Endothelial cell (in vitro differentiated cells): ENCODE measurements around the gene ALKBH2. TPM values are rescaled to one million over a fixed set of nuclear protein-coding genes. Genes with fewer than 3 reads are reported as not detected.
"Not testable (repeated sequence)": the region's sequence is repeated elsewhere in the genome, so short reads cannot be mapped to it uniquely, and the experiment has no call there.

Experiments used
- DNase-seq: peaks from one replicate; pipeline ENCODE4 v3.0.0; 2021; ENCODE audit warnings: low spot score
- H3K27ac Mint-ChIP-seq: one replicate; pipeline ENCODE4 v1.8.0; 2021; ENCODE audit warnings: mixed read lengths, inconsistent platforms; ENCODE audit not compliant: unreplicated experiment
- H3K27me3 Mint-ChIP-seq: one replicate; pipeline ENCODE4 v1.8.0; 2021; ENCODE audit warnings: mild to moderate bottlenecking, moderate library complexity, mixed read lengths, inconsistent platforms; ENCODE audit not compliant: unreplicated experiment
- H3K36me3 Mint-ChIP-seq: one replicate; pipeline ENCODE4 v1.8.0; 2021; ENCODE audit warnings: mild to moderate bottlenecking, low read depth, mixed read lengths, inconsistent platforms; ENCODE audit not compliant: unreplicated experiment
- H3K4me1 Mint-ChIP-seq: one replicate; pipeline ENCODE4 v1.8.0; 2021; ENCODE audit warnings: mild to moderate bottlenecking, mixed read lengths, inconsistent platforms; ENCODE audit not compliant: unreplicated experiment
- H3K4me3 Mint-ChIP-seq: one replicate; pipeline ENCODE4 v1.8.0; 2021; ENCODE audit warnings: mild to moderate bottlenecking, mixed read lengths, inconsistent platforms; ENCODE audit not compliant: unreplicated experiment
- H3K9me3 Mint-ChIP-seq: one replicate; pipeline ENCODE4 v1.8.0; 2021; ENCODE audit warnings: mixed read lengths, inconsistent platforms; ENCODE audit not compliant: unreplicated experiment
- total RNA-seq: library from RNA; stranded (reverse); fragmentation: NEBNext Ultra II Directional; extraction: Animal tissue kit (Norgen Biotek cat#: 25700); gene quantifications from one replicate; pipeline ENCODE4 v1.2.1, GENCODE V29; 2021; ENCODE audit not compliant: unreplicated experiment
- TF ChIP-seq, protein P1 (sequence below): fragments of 200-600 bp; sonication (generic); IDR thresholded peaks from one replicate; pipeline ENCODE4 v1.5.0; 2021; ENCODE audit warnings: antibody characterized with exemption; ENCODE audit not compliant: unreplicated experiment

ALKBH2 gene
- total RNA-seq, 1 donor from 2014 or later, result 10.4 TPM

DNA sequence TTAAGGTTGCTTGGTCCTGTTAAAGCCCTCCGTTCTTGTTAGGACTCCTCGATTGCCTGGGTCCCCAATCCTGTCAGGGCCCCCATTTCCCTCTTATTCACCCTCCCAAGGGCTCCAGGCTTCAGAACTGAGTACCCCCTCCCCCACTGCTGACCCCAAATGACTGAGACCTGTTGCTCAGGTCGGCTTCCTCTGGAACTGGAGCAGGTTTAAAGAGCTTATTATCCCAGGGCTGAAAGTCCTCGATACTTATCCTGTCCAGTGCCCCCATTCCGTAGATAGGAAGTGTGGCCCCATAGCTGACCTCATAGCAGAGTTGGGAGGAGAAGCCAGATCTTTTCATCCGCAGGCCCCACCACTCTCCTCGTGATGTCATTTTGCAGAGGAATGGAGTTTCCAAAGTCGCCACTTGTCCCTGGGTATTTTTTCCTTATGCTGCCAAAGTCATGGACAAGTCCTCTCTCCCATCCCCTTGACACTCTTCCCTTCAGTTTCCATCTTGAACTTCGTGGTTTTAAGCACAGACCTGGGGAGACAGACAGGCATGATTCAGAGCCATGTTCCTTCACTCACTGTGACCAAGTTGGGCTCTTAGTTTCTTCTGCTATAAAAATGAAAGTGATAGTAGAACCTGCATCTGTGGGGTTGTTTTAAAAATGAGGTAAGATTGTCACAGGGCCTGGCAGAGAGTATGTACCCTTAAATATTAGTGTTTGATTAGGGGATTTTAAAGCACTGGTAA, 39.7 kb downstream of the ALKBH2 start:
- Mint-ChIP-seq H3K27ac (peak overlapping the region; percentile 64), H3K9me3 (no peaks in the 10 kb centered on the region), H3K4me1 (peaks cover 16% of the 10 kb centered on the region), H3K27me3 (peaks cover 6% of the 10 kb centered on the region), H3K36me3 (peaks cover under 1% of the 10 kb centered on the region), H3K4me3 (peak overlapping the region; percentile 98)
- TF ChIP-seq, protein P1, sequence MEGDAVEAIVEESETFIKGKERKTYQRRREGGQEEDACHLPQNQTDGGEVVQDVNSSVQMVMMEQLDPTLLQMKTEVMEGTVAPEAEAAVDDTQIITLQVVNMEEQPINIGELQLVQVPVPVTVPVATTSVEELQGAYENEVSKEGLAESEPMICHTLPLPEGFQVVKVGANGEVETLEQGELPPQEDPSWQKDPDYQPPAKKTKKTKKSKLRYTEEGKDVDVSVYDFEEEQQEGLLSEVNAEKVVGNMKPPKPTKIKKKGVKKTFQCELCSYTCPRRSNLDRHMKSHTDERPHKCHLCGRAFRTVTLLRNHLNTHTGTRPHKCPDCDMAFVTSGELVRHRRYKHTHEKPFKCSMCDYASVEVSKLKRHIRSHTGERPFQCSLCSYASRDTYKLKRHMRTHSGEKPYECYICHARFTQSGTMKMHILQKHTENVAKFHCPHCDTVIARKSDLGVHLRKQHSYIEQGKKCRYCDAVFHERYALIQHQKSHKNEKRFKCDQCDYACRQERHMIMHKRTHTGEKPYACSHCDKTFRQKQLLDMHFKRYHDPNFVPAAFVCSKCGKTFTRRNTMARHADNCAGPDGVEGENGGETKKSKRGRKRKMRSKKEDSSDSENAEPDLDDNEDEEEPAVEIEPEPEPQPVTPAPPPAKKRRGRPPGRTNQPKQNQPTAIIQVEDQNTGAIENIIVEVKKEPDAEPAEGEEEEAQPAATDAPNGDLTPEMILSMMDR, result no peak
- DNase-seq, result no peak

DNA sequence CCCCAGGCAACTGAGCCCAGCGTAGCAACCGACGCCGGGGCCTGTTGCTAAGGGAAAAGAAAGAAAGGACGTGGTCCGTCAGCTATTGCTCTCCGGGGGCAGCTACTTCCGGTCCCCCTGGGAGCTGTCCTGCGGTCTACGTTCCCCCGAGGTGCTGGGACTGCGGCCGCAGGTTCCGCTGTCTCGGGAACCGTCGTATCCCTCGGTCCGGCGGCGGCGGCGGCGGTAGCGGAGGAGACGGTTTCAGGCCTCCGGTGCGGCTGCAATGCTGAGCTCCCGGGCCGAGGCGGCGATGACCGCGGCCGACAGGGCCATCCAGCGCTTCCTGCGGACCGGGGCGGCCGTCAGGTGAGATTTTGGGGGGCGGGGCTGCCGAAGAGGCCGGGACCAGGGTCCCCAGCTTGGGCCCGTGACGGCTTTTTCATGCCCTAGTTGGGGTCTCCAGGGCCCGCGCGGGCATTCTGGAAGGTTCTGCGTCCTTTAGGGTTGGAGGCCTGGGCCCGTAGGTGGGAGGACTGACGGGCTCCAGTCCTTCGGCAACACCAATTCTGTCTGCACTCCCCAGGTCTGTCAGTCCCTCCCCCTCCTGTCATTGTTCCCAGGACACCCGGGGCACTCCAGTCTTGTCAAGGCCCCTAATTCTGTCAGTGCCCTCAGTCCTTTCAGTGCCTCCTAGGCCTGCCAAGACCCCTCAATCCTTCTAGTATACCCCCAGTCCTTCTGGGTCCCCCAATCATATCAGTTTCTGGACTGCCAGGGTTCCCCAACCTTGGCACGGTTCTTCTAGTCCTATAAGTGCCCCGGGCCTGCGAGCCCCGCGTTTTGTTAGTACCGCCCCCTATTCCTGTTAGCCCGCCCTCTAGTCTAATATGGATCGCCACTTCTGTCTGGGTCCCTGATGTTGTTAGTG, 40.6 kb downstream of the ALKBH2 start, which contains the start of gene USP30:
USP30 (plus strand) TSS at position 163 of the 910 bp plus-strand sequence; CDS start at position 266, 103 bp downstream.
- TF ChIP-seq, protein P1, result no peak
- H3K36me3 Mint-ChIP-seq, result no peaks in the 10 kb centered on the region
- H3K9me3 Mint-ChIP-seq, result no peaks in the 10 kb centered on the region
- H3K4me1 Mint-ChIP-seq, result peaks cover 16% of the 10 kb centered on the region
- peaks cover 6% of the 10 kb centered on the region for H3K27me3 Mint-ChIP-seq
- H3K4me3 Mint-ChIP-seq, result peak within 1 kb of the TSS; percentile 98
- peak; percentile 87 for DNase-seq
- peak within 1 kb of the TSS; percentile 80 for H3K27ac Mint-ChIP-seq

DNA sequence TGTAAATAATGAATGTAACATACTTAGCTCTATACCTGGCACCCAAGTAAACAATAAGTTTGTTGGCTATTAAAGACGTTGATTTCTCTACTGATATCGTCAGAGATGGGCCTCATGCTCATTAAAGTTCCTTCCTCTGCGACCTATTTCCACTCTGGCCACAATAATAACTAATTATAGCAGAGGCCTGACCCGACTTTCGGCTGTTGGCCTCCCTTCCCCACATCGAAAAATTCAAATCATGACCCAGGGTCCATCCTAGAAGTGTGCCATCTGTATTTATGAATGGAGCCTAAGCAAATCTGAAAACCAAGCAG, 41.2 kb downstream of the ALKBH2 start:
- Mint-ChIP-seq H3K4me1 (peaks cover 16% of the 10 kb centered on the region), H3K27me3 (peaks cover 7% of the 10 kb centered on the region), H3K9me3 (no peaks in the 10 kb centered on the region), H3K36me3 (no peaks in the 10 kb centered on the region), H3K27ac (peak overlapping the region; percentile 80), H3K4me3 (peak overlapping the region; percentile 73)
- DNase-seq, result no peak
- TF ChIP-seq, protein P1, result no peak

DNA sequence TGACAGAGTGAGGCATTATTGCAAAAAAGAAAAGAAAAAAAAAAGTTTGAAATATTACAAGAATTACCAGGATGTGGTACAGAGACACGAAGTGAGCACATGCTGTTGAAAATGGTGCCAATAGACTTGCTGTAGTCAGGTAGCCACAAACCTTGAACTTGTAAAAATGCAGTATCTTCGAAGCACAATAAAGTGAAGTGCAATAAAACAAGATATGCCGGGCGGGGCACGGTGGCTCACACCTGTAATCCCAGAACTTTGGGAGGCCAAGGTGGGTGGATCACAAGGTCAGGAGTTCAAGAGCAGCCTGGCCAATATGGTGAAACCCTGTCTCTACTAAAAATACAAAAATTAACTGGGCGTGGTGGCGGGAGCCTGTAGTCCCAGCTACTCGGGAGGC, 43.5 kb downstream of the ALKBH2 start:
- not testable (repeated sequence) for H3K27ac Mint-ChIP-seq, H3K4me3 Mint-ChIP-seq, H3K36me3 Mint-ChIP-seq, H3K27me3 Mint-ChIP-seq, DNase-seq, H3K9me3 Mint-ChIP-seq
- H3K4me1 Mint-ChIP-seq, result peaks cover 16% of the 10 kb centered on the region

DNA sequence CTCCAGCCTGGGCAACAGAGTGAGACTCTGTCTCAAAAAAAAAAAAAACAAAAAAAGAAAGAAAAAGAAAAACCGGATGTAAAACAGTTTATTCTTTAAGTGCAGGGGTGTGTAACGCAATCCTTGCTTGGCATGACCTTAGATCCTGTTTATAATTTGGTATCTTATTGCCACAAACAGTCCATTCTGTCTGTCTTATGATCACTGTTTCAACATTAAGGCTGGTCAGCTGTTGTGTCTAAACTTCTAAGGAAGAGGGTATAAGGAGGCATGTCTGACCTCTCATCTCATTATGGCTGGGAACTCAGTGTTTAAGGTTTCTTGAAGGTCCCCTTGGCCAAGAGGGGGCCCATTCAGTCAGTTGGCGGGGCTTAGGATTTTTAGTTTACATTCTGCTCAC, 44.6 kb downstream of the ALKBH2 start:
- H3K36me3 Mint-ChIP-seq, DNase-seq, H3K4me3 Mint-ChIP-seq: not testable (repeated sequence)

More for the DNA sequence above, 44.6 kb downstream of the ALKBH2 start:
- Mint-ChIP-seq H3K27me3 (peaks cover 11% of the 10 kb centered on the region), H3K4me1 (peaks cover 13% of the 10 kb centered on the region)
- H3K9me3 Mint-ChIP-seq, H3K27ac Mint-ChIP-seq: not testable (repeated sequence)
